Activated naive CD4-positive, alpha-beta T cell treated with anti-CD3 and anti-CD28 coated beads, Interleukin-2, amount 50 U/mL, for 24 hours (primary cell): ENCODE data around the gene FOXB2.
"Not testable (repeated sequence)": the region's sequence is repeated elsewhere in the genome, so short reads cannot be mapped to it uniquely, and the experiment has no call there.

Experiments used
- H3K27ac Mint-ChIP-seq: one replicate; pipeline ENCODE4 v1.8.0; 2021; ENCODE audit warnings: mild to moderate bottlenecking, mixed read lengths
- H3K27me3 Mint-ChIP-seq: one replicate; pipeline ENCODE4 v1.8.0; 2021; ENCODE audit warnings: mixed read lengths
- H3K36me3 Mint-ChIP-seq: one replicate; pipeline ENCODE4 v1.8.0; 2021; ENCODE audit warnings: mixed read lengths
- H3K4me1 Mint-ChIP-seq: one replicate; pipeline ENCODE4 v1.8.0; 2021; ENCODE audit warnings: mixed read lengths
- H3K4me3 Mint-ChIP-seq: one replicate; pipeline ENCODE4 v1.8.0; 2021; ENCODE audit warnings: mild to moderate bottlenecking, mixed read lengths
- H3K9me3 Mint-ChIP-seq: one replicate; pipeline ENCODE4 v1.8.0; 2021; ENCODE audit warnings: mixed read lengths

FOXB2 gene

DNA sequence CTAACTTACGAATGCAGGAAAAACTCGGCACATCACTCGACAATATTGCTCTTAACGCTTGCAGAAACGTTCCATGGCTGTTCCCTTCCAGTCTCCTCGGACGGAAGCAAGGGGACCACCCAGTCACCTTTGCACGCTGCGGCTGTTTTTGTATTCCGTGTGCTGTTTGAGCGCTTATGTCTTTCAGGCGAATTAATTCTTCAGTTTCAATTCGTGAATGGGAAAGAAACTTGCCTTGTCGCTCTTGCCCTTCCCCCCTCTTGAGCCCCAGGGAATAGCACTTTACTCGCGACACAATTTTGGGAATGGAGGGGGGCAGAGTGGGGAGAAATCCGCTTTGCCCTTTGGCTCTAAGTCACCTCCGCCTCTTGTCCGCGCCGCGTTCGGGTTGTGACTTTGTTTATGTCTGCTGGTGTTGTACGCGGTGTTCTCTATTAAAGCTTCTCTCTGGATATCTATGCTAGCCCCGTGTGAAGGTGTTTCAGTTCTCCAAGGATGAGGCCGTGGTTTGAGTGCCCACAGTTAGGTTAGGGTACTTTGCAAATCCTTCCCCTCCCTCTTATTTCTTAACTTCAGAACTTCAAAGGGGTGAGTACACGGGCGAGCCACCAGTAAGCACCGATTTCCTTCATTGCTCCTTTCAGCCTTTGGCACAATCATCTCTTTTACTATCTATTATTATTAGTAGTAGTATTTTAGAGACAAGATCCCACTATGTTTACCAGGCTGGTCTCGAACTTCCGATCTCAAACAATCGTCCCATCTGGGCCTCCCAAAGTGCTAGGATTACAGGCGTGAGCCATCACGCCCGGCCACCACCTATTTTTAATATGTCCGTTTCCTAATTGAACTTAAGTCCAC lies 2.7 kb downstream of the FOXB2 start:
- Mint-ChIP-seq H3K27me3 (peaks cover 45% of the 10 kb centered on the region), H3K4me3 (peak overlapping the region; percentile 45), H3K27ac (no peak overlapping the region), H3K9me3 (no peaks in the 10 kb centered on the region), H3K4me1 (peaks cover 29% of the 10 kb centered on the region), H3K36me3 (no peaks in the 10 kb centered on the region)

DNA sequence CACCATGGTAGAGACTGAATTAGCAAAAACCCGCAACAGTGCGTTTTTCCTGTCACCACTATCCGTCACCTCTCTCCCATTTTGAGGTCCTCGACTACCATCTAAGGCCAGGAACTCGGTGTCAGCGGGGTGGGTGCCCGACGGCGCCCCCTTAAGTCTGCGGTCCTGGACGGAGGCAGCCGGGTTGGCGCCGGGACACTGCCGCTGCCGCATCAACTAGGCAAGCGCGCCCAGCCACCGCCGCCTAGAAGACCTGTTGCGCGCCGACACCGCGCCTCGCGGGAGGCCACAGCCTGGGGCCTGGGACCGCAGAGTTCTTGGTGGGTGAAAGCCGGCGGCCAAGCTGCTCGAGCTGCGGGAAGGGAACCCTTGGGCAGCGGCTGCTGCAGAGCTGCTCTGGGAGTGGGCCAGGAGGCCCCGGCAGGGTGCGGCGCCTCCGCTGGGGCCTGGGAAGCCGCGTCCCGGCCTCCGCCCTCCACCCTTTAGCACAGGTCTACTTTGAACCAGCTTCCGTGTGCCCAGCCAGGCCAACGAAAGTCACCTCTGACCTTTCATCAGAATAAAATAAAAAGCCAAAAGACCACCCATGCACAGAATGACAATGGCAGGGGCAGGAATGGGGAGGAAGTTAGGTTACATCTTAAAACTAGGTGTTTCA lies 3.5 kb downstream of the FOXB2 start:
- Mint-ChIP-seq H3K27ac (no peak overlapping the region), H3K36me3 (no peaks in the 10 kb centered on the region), H3K27me3 (peaks cover 40% of the 10 kb centered on the region)

DNA sequence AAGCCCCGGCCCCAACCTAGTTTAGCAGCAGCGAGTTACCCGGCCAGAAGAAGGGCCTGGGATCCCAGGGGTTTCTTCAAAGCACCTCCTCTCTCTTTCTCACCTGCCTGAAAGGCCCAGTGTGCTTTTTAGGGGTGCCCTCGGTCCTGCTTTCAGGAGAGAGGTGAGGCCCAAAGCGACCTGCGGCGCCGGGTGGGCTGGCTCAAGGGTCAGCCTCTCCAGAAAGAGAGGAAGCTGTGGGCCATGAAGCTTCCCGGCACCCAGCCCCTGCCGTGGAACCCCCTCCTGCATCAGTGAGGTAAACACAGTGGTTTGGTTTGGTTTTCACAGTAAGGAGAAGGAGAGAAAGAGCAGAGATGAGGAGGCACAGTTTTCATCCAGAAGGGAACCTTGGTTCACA lies 4.3 kb downstream of the FOXB2 start:
- Mint-ChIP-seq H3K27me3 (peaks cover 37% of the 10 kb centered on the region), H3K9me3 (no peaks in the 10 kb centered on the region), H3K36me3 (no peaks in the 10 kb centered on the region), H3K4me1 (peaks cover 25% of the 10 kb centered on the region), H3K27ac (no peak overlapping the region), H3K4me3 (no peak overlapping the region)

More for the DNA sequence above, 3.5 kb downstream of the FOXB2 start:
- no peaks in the 10 kb centered on the region for H3K9me3 Mint-ChIP-seq
- peaks cover 29% of the 10 kb centered on the region for H3K4me1 Mint-ChIP-seq
- H3K4me3 Mint-ChIP-seq: no peak overlapping the region

DNA sequence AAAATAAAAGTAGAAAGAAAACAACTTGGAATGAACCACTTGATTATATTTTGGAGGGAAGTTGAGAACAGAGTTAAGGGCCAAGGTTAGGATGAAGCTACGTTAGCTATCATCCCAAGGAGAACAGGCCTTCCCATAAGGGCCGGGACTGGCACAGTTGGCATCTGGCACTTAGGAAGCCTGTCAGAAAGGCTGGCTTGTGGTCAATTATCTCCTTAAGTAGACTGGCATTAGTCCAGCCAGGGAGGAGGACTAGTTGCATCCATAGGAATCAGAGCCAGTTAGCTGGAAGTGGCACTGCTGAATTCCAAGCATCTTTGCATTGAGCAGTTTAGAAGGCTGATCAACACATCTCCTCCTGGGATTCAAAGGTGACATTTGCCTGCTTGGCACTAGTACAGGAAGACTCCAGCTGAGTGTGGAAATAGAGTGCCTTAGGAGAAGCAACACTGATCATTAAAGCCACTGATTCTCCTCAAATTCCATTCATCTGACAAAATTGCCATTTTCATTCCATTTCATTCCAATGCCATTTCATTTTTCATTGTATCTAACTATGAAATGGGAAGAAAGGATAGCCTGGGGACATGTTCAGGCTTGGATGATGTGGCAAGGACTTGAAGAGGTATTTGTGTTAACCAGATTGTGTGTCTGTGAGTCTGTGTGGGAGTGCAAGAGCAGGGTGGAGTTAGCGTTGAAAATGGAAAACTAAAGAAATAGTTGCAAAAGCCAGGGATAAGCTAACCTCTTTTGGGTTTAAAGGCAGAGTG lies 5.5 kb downstream of the FOXB2 start:
- no peaks in the 10 kb centered on the region for H3K36me3 Mint-ChIP-seq
- peaks cover 31% of the 10 kb centered on the region for H3K27me3 Mint-ChIP-seq
- no peak overlapping the region for H3K27ac Mint-ChIP-seq
- no peak overlapping the region for H3K4me3 Mint-ChIP-seq
- H3K4me1 Mint-ChIP-seq: peaks cover 22% of the 10 kb centered on the region
- no peaks in the 10 kb centered on the region for H3K9me3 Mint-ChIP-seq

DNA sequence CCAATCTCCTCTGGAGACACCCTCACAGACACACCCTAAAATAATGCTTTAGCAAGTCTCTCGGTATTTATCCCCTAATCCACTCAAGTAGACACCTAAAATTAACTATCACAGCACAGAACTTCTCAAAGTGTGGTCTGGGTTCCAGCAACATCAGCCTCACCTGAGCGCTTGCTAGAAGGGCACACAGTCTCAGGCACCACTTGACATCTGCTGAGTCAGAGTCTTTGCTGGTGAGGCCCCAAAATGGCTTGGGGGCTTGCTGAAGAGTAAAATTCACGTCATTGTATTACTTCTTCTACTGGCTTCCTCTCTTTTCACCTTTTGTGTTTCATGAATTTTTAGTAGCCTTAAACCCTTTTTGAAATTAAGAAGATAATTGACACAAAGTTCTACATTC lies 9.0 kb downstream of the FOXB2 start:
- no peaks in the 10 kb centered on the region for H3K4me1 Mint-ChIP-seq
- H3K9me3 Mint-ChIP-seq: no peaks in the 10 kb centered on the region
- peaks cover 19% of the 10 kb centered on the region for H3K27me3 Mint-ChIP-seq
- no peak overlapping the region for H3K4me3 Mint-ChIP-seq
- H3K36me3 Mint-ChIP-seq: no peaks in the 10 kb centered on the region
- no peak overlapping the region for H3K27ac Mint-ChIP-seq

DNA sequence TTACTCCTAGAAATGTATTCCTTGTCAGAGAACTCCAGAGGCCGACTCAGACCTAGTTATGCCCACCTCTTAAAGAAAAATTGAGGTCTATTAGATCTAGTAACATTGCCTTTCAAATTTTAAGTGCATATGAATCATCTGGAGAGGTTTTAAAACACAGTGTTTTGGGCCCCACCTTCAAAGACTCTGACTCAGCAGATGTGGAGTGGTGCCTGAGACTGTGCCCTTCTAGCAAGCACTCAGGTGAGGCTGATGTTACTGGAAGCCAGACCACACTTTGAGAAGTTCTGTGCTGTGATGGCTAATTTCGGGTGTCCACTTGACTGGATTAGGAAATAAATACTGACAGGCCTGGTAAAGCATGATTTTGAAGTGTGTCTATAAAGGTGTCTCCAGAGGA lies 10.6 kb downstream of the FOXB2 start:
- Mint-ChIP-seq H3K4me3 (no peak overlapping the region), H3K4me1 (no peaks in the 10 kb centered on the region), H3K27me3 (peaks cover 15% of the 10 kb centered on the region), H3K9me3 (no peaks in the 10 kb centered on the region), H3K27ac (no peak overlapping the region), H3K36me3 (no peaks in the 10 kb centered on the region)

DNA sequence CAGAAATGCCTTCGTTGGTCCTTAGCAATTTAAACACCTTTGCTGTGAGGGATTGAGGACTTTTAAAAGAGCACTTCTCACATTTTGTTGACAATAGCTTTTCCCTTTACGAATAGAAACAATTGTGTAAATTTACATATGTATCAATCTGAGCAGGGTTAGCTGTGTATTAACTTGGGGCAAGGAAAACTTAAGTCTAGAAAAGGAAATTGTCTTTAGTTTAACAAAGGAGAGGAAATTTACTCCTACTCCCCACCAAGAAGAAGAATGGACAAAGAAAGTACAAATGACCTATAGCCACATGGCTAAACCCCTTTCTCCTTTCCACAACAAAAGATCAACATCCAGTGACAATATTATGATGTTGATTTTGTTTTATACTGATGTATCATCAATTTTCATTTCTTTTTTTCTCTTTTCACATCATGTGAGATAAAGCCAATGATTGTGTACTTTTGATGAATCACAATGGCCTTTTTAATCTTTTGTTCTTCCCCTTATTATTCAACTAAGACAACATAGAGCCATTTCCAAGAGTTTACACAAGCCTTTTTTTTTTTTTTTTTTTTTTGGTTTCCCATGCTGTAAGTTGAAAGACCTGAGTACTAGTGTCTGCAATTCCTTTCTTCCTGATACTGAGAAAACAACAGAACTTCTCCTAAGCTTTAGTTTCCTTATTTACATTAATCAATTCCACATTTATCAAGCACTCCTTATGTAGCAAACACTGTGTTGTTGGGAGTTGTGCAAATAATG lies 19.0 kb downstream of the FOXB2 start:
- H3K4me3 Mint-ChIP-seq: no peak overlapping the region

DNA sequence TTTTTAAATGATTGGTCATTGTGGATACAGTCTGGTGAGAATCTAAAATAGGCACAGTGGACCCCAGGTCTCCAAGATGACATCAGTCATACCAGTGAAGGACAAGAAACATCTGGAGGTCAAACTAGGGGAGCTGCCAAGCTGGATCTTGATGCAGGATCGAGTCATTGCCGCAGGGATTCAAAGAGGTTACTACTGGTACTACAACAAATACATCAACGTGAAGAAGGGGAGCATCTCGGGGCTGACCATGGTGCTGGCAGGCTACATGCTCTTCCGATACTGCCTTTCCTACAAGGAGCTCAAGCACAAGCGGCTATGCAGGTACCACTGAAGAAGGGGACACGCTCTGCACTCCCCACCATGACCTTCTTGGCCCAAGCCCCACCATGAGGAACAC lies 20.9 kb downstream of the FOXB2 start:
- H3K9me3 Mint-ChIP-seq: no peaks in the 10 kb centered on the region
- H3K4me3 Mint-ChIP-seq: no peak overlapping the region
- H3K27me3 Mint-ChIP-seq: peaks cover 9% of the 10 kb centered on the region
- no peaks in the 10 kb centered on the region for H3K4me1 Mint-ChIP-seq
- H3K36me3 Mint-ChIP-seq: no peaks in the 10 kb centered on the region
- H3K27ac Mint-ChIP-seq: no peak overlapping the region

More for the DNA sequence above, 19.0 kb downstream of the FOXB2 start:
- no peak overlapping the region for H3K27ac Mint-ChIP-seq
- no peaks in the 10 kb centered on the region for H3K36me3 Mint-ChIP-seq
- peaks cover 10% of the 10 kb centered on the region for H3K27me3 Mint-ChIP-seq
- H3K4me1 Mint-ChIP-seq: no peaks in the 10 kb centered on the region
- H3K9me3 Mint-ChIP-seq: no peaks in the 10 kb centered on the region

DNA sequence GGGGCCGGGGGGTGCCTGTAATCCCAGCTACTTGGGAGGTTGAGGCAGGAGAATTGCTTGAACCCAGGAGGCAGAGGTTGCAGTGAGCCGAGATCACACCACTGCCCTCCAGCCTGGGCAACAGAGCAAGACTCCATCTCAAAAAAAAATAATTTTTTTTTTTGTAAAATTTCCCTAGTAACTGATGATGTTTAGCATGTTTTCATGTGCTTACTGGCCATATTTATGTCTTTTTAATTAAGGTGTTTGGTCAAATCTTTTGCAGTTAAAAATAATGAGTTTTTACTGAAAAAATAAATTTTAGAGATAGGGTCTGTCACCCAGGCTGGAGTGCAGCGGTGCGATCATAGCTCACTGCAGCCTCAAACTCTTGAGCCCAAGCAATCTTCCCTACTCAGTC lies 24.3 kb downstream of the FOXB2 start:
- not testable (repeated sequence) for H3K4me1 Mint-ChIP-seq, H3K36me3 Mint-ChIP-seq, H3K27ac Mint-ChIP-seq, H3K9me3 Mint-ChIP-seq, H3K27me3 Mint-ChIP-seq, H3K4me3 Mint-ChIP-seq

DNA sequence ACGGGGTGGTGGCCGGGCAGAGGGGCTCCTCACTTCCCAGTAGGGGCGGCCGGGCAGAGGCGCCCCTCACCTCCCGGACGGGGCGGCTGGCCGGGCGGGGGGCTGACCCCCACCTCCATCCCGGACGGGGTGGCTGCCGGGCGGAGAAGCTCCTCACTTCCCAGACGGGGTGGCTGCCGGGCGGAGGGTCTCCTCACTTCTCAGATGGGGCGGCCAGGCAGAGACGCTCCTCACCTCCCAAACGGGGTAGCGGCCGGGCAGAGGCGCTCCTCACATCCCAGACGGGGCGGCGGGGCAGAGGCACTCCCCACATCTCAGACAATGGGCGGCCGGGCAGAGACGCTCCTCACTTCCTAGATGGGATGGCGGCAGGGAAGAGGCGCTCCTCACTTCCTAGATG lies 41.2 kb downstream of the FOXB2 start:
- H3K9me3 Mint-ChIP-seq, H3K4me3 Mint-ChIP-seq, H3K27ac Mint-ChIP-seq, H3K27me3 Mint-ChIP-seq, H3K36me3 Mint-ChIP-seq, H3K4me1 Mint-ChIP-seq: not testable (repeated sequence)

DNA sequence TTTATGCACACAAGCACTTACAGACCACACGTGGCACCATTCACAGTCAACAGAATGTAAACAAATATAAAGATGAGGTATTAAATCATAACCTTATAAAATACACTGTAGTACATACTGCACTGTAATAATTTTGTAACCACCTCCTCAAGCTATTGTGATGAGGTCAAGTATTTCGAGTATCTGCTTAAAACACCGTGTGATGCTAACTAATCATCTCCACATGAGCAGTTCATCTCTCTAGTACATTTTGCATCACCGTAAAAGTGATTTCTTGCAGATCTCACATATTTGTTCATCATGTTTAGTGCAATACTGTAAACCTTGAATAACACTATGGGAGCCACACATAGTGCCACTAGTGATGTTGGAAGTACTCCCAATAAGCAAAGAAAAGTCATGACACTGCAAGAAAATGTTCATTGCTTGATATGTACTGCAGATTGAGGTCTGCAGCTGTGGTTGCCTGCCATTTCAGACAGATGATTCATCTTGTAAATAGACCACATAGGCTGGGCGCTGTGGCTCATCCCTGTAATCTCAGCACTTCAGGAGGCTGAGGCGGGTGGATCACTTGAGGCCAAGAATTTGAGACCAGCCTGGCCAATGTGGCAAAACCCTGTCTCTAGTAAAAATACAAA lies 44.3 kb downstream of the FOXB2 start:
- Mint-ChIP-seq H3K9me3 (peaks cover 5% of the 10 kb centered on the region), H3K4me1 (no peaks in the 10 kb centered on the region), H3K27ac (no peak overlapping the region), H3K4me3 (no peak overlapping the region), H3K27me3 (no peaks in the 10 kb centered on the region), H3K36me3 (peaks cover 2% of the 10 kb centered on the region)

DNA sequence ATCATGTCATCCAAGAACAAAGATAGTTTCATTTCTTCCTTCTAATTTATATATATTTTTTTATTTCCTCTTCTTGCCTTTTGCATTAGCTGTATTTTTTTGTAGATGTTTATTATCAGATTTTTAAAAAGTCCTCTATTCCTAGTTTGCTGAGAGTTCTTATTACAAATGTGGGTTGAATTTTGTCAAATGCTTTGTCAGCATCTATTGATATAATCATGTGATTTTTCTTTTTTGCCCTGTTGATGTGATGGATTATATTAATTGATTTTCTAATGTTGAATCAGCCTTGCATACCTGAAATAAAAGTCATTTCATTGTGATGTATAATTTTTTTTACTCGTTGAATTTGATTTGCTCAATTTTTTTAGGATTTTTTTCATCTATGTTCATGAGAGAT lies 46.9 kb downstream of the FOXB2 start:
- peaks cover 2% of the 10 kb centered on the region for H3K36me3 Mint-ChIP-seq
- peaks cover 5% of the 10 kb centered on the region for H3K27me3 Mint-ChIP-seq
- no peaks in the 10 kb centered on the region for H3K4me1 Mint-ChIP-seq
- H3K4me3 Mint-ChIP-seq: no peak overlapping the region
- H3K9me3 Mint-ChIP-seq: peaks cover 5% of the 10 kb centered on the region
- no peak overlapping the region for H3K27ac Mint-ChIP-seq
